GM13977 (cell line): Measurements from ENCODE around the gene LRP1B.

Experiments used
- DNase-seq: peaks from one replicate; pipeline ENCODE4 v3.0.0; 2012; ENCODE audit warnings: low spot score
- in situ Hi-C: fragments of 300-500 bp; cut with MboI; formaldehyde crosslinking; loops from one replicate; pipeline ENCODE4 v1.12.0; 2022; ENCODE audit warnings: low sequenced_read_pairs, low pct_unique_long_range_greater_than_20kb, mixed read lengths, inconsistent platforms; ENCODE audit not compliant: unreplicated experiment
- TF ChIP-seq, protein P1 (sequence below): IDR thresholded peaks from 2 replicates; pipeline ENCODE4 v1.5.1; 2012; ENCODE audit warnings: mild to moderate bottlenecking, control low read depth; ENCODE audit not compliant: insufficient read depth; ENCODE audit errors: extremely low read depth, missing control alignments

Gene LRP1B

DNA sequence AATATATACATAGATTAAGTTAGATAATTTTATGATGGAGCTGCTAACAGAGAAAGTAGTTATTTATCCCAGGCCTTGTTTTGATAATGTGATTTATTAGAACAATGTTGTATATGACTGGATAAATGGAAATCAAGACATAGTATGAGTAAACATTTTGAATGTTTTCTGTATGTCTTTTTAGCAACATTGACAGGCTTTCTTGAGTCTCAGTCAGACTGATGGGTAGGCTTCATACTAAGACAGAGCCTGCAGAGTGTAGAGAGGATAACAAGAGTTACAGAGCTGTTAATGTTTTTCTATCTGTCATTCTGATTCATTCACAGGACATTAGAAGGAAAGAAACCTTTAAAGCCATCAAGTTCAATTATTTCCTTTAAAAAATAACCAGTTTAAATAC lies 478.5 kb downstream of the LRP1B start:
- DNase-seq = no peak
- TF ChIP-seq, protein P1, sequence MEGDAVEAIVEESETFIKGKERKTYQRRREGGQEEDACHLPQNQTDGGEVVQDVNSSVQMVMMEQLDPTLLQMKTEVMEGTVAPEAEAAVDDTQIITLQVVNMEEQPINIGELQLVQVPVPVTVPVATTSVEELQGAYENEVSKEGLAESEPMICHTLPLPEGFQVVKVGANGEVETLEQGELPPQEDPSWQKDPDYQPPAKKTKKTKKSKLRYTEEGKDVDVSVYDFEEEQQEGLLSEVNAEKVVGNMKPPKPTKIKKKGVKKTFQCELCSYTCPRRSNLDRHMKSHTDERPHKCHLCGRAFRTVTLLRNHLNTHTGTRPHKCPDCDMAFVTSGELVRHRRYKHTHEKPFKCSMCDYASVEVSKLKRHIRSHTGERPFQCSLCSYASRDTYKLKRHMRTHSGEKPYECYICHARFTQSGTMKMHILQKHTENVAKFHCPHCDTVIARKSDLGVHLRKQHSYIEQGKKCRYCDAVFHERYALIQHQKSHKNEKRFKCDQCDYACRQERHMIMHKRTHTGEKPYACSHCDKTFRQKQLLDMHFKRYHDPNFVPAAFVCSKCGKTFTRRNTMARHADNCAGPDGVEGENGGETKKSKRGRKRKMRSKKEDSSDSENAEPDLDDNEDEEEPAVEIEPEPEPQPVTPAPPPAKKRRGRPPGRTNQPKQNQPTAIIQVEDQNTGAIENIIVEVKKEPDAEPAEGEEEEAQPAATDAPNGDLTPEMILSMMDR = no peak
- in situ Hi-C loops = no loop called here

DNA sequence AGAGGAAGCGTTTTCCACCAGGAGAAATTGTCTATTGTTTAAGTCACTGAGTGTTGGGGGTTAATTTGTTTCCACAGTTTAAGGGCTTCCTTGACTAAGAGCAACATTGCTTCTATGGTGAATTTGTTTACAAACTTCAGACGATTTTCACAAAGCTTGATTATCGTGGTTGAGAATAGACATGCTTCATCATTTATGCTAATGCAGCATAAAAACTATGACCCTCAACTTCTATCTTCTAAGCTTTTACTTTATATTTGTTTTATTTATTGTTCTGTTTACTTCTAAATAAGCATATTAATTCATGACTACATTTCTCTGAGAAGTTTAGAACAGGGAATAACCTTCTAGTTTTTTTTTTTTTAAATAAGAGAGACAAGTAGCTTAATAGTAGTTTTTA lies 483.5 kb downstream of the LRP1B start:
- DNase-seq = no peak
- TF ChIP-seq, protein P1 = no peak
- in situ Hi-C loops = no loop called here

- TF ChIP-seq, protein P1 = no peak
- DNase-seq = no peak
- in situ Hi-C loops = no loop called here
Observed at GRCh38 chr2:141641462-141641861, 489.4 kb downstream of the LRP1B start.

- in situ Hi-C loops = no loop called here
- TF ChIP-seq, protein P1 = no peak
Observed at GRCh38 chr2:141639809-141640208, 491.0 kb downstream of the LRP1B start.

DNA sequence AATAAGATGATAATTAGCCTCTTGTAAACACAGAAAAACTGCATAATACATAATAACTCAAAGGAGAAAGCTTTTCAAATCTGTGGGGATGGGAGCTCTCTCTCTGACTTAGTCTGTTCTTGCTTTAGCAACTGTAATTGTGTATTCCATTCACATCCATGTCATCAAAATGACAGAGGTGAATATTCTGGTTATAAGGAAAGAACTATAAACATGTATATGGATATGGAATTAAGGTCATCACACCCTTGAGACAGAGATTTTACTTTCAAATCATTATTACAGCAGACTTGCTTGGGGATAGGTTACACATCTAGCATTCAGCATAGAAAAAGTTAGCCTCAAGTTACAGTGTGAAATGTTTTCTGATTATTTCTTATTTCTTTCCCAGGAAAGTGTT lies 497.7 kb downstream of the LRP1B start:
- TF ChIP-seq, protein P1 = no peak
- no peak for DNase-seq
- in situ Hi-C loops = no loop called here

More at GRCh38 chr2:141639809-141640208, 491.0 kb downstream of the LRP1B start:
- DNase-seq = no peak

GRCh38 chr2:141630407-141630930 lies 500.3 kb downstream of the LRP1B start:
- in situ Hi-C loops = no loop called here
- no peak for DNase-seq
- TF ChIP-seq, protein P1 = no peak

DNA sequence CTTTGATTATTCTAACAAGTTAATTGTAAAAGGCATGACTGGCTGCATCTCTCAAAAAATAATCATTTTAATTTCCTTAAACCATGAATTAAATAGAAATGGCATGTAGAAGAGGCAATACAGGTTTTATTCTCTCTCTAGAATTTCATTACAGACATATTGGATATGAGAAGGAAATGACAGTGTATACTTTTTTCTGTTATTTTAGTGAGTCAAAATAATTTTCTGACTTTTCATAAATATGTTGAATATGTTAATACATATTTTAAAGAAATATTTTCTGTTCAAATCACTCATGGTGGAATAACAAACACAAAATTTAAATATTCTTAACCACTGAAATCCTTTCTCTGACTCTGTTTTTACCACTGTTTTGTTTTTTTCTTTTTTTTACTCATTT lies 510.4 kb downstream of the LRP1B start:
- TF ChIP-seq, protein P1 = no peak
- in situ Hi-C loops = no loop called here
- no peak for DNase-seq
